Stomach (tissue), 4 donors: Measurements from ENCODE around the gene PIM1.
"Not testable (repeated sequence)": the region's sequence is repeated elsewhere in the genome, so short reads cannot be mapped to it uniquely, and the experiment has no call there.

Experiments used
- CTCF ChIP-seq, 7 experiments: fragments of 450-650 bp in 4 of 7; fragments of 200-600 bp in 3 of 7; sonication (generic) in 3 of 7; IDR thresholded peaks; one replicate each; pipeline ENCODE4 v1.5.1; 2016 to 2019; ENCODE audit warnings: antibody characterized with exemption in 7 of 7, control low read depth in 2 of 7, mild to moderate bottlenecking in 1 of 7
- EP300 ChIP-seq: sonication (generic); formaldehyde crosslinking; IDR thresholded peaks from one replicate; pipeline ENCODE4 v1.6.1; 2017; ENCODE audit warnings: antibody characterized with exemption
- POLR2A ChIP-seq, 4 donors: fragments of 450-650 bp; IDR thresholded peaks; one replicate each; pipeline ENCODE4 v1.6.1; 2016; ENCODE audit warnings: antibody characterized with exemption in 4 of 4, control low read depth in 2 of 4, mild to moderate bottlenecking in 1 of 4, moderate library complexity in 1 of 4
- POLR2AphosphoS5 ChIP-seq, 3 donors: sonication (generic); formaldehyde crosslinking; IDR thresholded peaks; one replicate each; pipeline ENCODE4 v1.6.1; 2016; ENCODE audit warnings: antibody characterized with exemption in 3 of 3

GRCh38 chr6:37180610-37181009 is 10.7 kb downstream of the PIM1 start:
- TF ChIP-seq CTCF (IDR thresholded peaks at IDR 0.05); POLR2A (IDR thresholded peaks at IDR 0.05); EP300; POLR2AphosphoS5 (IDR thresholded peaks at IDR 0.05): not testable (repeated sequence)
